ENCODE data around the gene MTIF3. TPM values are rescaled to one million over a fixed set of nuclear protein-coding genes. Genes with fewer than 3 reads are reported as not detected.

Gene MTIF3
- polyA plus RNA-seq, 1 donor (not counting 4 experiments of a cell fraction or from before 2014, with no cell fraction given) = 56.1 TPM

DNA sequence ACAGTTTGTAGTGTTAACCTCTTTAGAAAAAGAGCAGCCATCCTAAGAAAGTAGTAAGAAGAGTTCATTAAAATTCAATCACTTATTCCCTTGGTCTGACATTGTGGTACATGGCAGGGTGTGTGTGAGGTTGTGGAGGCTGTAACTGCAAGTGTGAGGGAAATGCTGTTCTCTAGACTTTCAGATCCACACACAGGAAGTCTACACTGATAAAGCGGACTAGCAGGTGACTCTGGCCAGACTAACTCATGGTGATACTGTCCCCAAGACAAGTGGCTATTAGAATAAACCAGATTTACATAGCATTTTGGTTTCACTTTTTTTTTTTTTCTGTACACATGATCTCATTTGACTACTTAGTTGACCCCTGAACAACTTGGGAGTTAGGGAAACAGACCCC, 10.0 kb downstream of the MTIF3 start:
- TF ChIP-seq, protein P1, sequence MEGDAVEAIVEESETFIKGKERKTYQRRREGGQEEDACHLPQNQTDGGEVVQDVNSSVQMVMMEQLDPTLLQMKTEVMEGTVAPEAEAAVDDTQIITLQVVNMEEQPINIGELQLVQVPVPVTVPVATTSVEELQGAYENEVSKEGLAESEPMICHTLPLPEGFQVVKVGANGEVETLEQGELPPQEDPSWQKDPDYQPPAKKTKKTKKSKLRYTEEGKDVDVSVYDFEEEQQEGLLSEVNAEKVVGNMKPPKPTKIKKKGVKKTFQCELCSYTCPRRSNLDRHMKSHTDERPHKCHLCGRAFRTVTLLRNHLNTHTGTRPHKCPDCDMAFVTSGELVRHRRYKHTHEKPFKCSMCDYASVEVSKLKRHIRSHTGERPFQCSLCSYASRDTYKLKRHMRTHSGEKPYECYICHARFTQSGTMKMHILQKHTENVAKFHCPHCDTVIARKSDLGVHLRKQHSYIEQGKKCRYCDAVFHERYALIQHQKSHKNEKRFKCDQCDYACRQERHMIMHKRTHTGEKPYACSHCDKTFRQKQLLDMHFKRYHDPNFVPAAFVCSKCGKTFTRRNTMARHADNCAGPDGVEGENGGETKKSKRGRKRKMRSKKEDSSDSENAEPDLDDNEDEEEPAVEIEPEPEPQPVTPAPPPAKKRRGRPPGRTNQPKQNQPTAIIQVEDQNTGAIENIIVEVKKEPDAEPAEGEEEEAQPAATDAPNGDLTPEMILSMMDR (optimal IDR thresholded peaks at IDR 0.05 in 1 of 3, IDR thresholded peaks at IDR 0.05 in 1 of 3, conservative IDR thresholded peaks at IDR 0.05 in 1 of 3; ENCODE audit: extremely low read depth in 1 of 3, insufficient read depth in 2 of 3, low read length in 3 of 3) = no peak
- no peak for TF ChIP-seq EZH2 (IDR thresholded peaks at IDR 0.05; ENCODE audit: low read length)
- H3K4me3 ChIP-seq (ENCODE audit: control insufficient read depth in 2 of 3, extremely low read depth in 1 of 3, insufficient read depth in 2 of 3, low read depth in 1 of 3, low read length in 3 of 3) = no peak overlapping the region
- H4K20me1 ChIP-seq (ENCODE audit: control insufficient read depth, extremely low read depth, insufficient read depth, low read length) = no peaks in the 10 kb centered on the region
- H3K79me2 ChIP-seq (ENCODE audit: control insufficient read depth, insufficient read depth, low read length) = peaks cover 1% of the 10 kb centered on the region
- no peak for FAIRE-seq
- DNase-seq (ENCODE audit: low read depth, low spot score) = no peak
- no peak overlapping the region for H2AFZ ChIP-seq (ENCODE audit: control insufficient read depth, low read length)
- no peak overlapping the region for H3K27ac ChIP-seq (ENCODE audit: control insufficient read depth, insufficient read depth, low read length)
- no peaks in the 10 kb centered on the region for H3K9me1 ChIP-seq (ENCODE audit: control insufficient read depth, extremely low read depth, insufficient read depth, low read length)
- H3K27me3 ChIP-seq (ENCODE audit: control insufficient read depth, extremely low read depth, insufficient read depth, low read length) = no peaks in the 10 kb centered on the region
- H3K4me1 ChIP-seq (ENCODE audit: control insufficient read depth, extremely low read depth, insufficient read depth, low read length) = no peaks in the 10 kb centered on the region
- dilution Hi-C loops (cut with MboI; ENCODE audit: extremely low pct_ligation_motif_present, low sequenced_read_pairs) = no loop called here
- no peaks in the 10 kb centered on the region for H3K9me3 ChIP-seq (ENCODE audit: control insufficient read depth, low read depth, low read length)
- H3K36me3 ChIP-seq (ENCODE audit: control insufficient read depth in 2 of 2, extremely low read depth in 1 of 2, insufficient read depth in 2 of 2, low read length in 2 of 2) = peaks cover 11% of the 10 kb centered on the region in 2 experiments
- no peak overlapping the region for H3K4me2 ChIP-seq (ENCODE audit: control insufficient read depth, extremely low read depth, insufficient read depth, low read depth, low read length)
- H3K9ac ChIP-seq (ENCODE audit: control insufficient read depth, extremely low read depth, insufficient read depth, low read length) = no peak overlapping the region

DNA sequence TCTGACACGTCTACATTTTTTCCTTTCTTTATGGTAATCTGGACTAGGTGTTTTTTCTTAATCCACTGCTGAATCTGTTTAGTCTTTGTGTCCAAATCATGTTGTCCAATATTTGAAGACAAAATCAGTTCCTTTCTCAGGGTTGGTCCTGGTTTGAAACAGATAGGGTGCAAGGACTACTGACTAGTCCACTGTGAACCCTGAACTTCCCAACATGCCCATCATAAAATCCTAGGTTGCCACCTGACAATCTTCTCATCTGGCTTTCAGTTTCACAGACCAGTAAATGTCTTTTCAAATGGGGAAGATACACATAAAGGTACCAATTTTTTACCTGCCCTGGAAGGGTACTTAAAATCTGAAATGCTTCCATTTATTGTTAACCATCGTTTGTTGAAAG, 13.2 kb downstream of the MTIF3 start:
- H2AFZ ChIP-seq (ENCODE audit: control insufficient read depth, low read length) = no peak overlapping the region
- no peak for TF ChIP-seq EZH2 (IDR thresholded peaks at IDR 0.05; ENCODE audit: low read length)
- TF ChIP-seq, protein P1 (optimal IDR thresholded peaks at IDR 0.05 in 1 of 3, IDR thresholded peaks at IDR 0.05 in 1 of 3, conservative IDR thresholded peaks at IDR 0.05 in 1 of 3; ENCODE audit: extremely low read depth in 1 of 3, insufficient read depth in 2 of 3, low read length in 3 of 3) = no peak
- no peak overlapping the region for H3K4me3 ChIP-seq (ENCODE audit: control insufficient read depth in 2 of 3, extremely low read depth in 1 of 3, insufficient read depth in 2 of 3, low read depth in 1 of 3, low read length in 3 of 3)
- no peak overlapping the region for H3K9ac ChIP-seq (ENCODE audit: control insufficient read depth, extremely low read depth, insufficient read depth, low read length)
- H3K27ac ChIP-seq (ENCODE audit: control insufficient read depth, insufficient read depth, low read length) = no peak overlapping the region
- H4K20me1 ChIP-seq (ENCODE audit: control insufficient read depth, extremely low read depth, insufficient read depth, low read length) = no peaks in the 10 kb centered on the region
- no peak for FAIRE-seq
- no peaks in the 10 kb centered on the region for H3K4me1 ChIP-seq (ENCODE audit: control insufficient read depth, extremely low read depth, insufficient read depth, low read length)
- no peaks in the 10 kb centered on the region for H3K27me3 ChIP-seq (ENCODE audit: control insufficient read depth, extremely low read depth, insufficient read depth, low read length)
- no peaks in the 10 kb centered on the region for H3K79me2 ChIP-seq (ENCODE audit: control insufficient read depth, insufficient read depth, low read length)
- peaks cover 15 to 21% of the 10 kb centered on the region in 2 experiments for H3K36me3 ChIP-seq (ENCODE audit: control insufficient read depth in 2 of 2, extremely low read depth in 1 of 2, insufficient read depth in 2 of 2, low read length in 2 of 2)
- dilution Hi-C loops (cut with MboI; ENCODE audit: extremely low pct_ligation_motif_present, low sequenced_read_pairs) = no loop called here
- H3K4me2 ChIP-seq (ENCODE audit: control insufficient read depth, extremely low read depth, insufficient read depth, low read depth, low read length) = no peak overlapping the region
- H3K9me3 ChIP-seq (ENCODE audit: control insufficient read depth, low read depth, low read length) = no peaks in the 10 kb centered on the region
- no peaks in the 10 kb centered on the region for H3K9me1 ChIP-seq (ENCODE audit: control insufficient read depth, extremely low read depth, insufficient read depth, low read length)
- no peak for DNase-seq (ENCODE audit: low read depth, low spot score)
